ENCODE measurements around the gene SIRT4. TPM values are rescaled to one million over a fixed set of nuclear protein-coding genes. Genes with fewer than 3 reads are reported as not detected.

The SIRT4 gene
- total RNA-seq, 1 donor from 2014 or later, result 3.8 TPM

DNA sequence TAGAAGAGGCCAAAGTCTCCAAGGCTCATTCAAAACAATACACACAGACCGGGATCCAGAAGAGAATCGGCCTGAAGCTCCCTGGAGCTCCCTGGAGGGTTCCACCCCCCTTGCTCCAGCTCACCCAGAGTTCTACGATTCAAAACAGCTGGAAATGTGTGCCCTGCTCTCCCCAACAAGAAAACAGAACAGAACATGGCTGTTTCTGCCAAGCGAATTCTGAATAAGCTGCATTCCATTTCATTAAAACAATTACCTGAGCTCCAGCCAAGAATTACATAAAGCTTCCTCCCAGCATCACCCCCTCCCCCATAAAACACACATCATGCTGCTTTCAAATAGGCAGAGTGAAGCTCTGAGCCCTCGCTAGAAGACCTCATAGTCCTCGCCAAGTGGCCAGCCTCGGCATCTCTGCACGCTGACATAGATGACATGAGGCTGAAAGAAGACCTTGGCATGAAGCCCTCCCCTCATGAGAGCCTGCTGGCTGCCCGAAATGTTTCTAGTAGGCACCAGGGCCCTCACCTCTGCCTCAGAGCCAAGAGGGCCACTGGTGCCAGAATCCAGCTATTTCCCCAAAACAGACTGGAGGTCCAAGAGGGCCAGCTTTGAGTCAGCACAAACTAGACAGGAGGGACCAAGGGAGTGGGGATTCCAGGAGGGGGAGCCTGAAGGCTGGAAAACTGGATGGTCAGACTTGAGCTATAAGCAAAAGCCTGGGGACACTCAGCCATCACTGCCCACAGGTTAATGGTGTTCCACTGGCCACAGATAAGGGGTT is 44.9 kb upstream of the SIRT4 start:
- peaks cover 44% of the 10 kb centered on the region for H4K20me1 ChIP-seq (ENCODE audit: low read depth)

DNA sequence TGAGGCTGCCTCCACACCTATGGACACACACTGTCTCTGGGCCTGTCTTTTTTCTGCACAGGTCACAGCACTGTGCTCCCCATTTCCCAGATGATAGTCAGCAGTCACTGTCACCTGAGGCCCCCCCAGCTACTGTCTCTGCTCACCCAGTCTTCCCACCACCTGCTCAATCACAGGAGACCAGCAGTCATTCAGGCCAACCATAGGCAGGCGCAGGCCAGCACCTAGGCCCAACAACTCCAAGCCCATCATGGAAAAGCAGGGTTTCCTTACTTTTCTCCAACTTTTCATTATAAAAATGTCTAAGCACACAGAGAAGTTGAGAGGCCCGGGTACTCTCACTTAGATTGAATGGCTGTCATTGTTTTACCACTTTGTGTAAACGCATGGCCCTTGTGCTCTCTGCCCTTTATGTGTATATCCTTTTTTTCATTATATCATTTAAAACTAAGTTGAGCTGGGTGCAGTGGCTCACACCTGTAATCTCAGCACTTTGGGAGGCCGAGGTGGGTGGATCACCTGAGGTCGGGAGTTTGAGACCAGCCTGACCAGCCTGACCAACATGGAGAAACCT is 43.7 kb upstream of the SIRT4 start:
- Histone ChIP-seq H3K4me3 (no peak overlapping the region), H3K9ac (no peak overlapping the region), H3K79me2 (ENCODE audit: low read depth) (peaks cover 74% of the 10 kb centered on the region), H3K4me2 (no peak overlapping the region), H3K36me3 (no peaks in the 10 kb centered on the region), H3F3A (ENCODE audit: low read depth) (peaks cover 3% of the 10 kb centered on the region), H3K9me3 (ENCODE audit: low read depth) (no peaks in the 10 kb centered on the region), H3K27me3 (no peaks in the 10 kb centered on the region), H3K4me1 (peaks cover 3% of the 10 kb centered on the region), H4K20me1 (ENCODE audit: low read depth) (peaks cover 56% of the 10 kb centered on the region), H2AFZ (replicated peaks) (no peak overlapping the region), H3K27ac (no peak overlapping the region)
- Mint-ChIP-seq H3K4me1 (peaks cover 20% of the 10 kb centered on the region), H3K36me3 (peaks cover 9% of the 10 kb centered on the region), H3K9me3 (no peaks in the 10 kb centered on the region), H3K27ac (peak overlapping the region; percentile 51), H3K27me3 (ENCODE audit: insufficient read depth, low read depth) (peaks cover 3% of the 10 kb centered on the region), H3K4me3 (no peak overlapping the region)
- DNase-seq (ENCODE audit: low spot score), result no peak
- TF ChIP-seq EZH2 (IDR thresholded peaks at IDR 0.05), result no peak
- TF ChIP-seq, protein P1, sequence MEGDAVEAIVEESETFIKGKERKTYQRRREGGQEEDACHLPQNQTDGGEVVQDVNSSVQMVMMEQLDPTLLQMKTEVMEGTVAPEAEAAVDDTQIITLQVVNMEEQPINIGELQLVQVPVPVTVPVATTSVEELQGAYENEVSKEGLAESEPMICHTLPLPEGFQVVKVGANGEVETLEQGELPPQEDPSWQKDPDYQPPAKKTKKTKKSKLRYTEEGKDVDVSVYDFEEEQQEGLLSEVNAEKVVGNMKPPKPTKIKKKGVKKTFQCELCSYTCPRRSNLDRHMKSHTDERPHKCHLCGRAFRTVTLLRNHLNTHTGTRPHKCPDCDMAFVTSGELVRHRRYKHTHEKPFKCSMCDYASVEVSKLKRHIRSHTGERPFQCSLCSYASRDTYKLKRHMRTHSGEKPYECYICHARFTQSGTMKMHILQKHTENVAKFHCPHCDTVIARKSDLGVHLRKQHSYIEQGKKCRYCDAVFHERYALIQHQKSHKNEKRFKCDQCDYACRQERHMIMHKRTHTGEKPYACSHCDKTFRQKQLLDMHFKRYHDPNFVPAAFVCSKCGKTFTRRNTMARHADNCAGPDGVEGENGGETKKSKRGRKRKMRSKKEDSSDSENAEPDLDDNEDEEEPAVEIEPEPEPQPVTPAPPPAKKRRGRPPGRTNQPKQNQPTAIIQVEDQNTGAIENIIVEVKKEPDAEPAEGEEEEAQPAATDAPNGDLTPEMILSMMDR (IDR thresholded peaks at IDR 0.05), result no peak
- TF ChIP-seq EZH2phosphoT487 (IDR thresholded peaks at IDR 0.05), result no peak

More for the DNA sequence above, 44.9 kb upstream of the SIRT4 start:
- Histone ChIP-seq H2AFZ (replicated peaks) (no peak overlapping the region), H3F3A (ENCODE audit: low read depth) (peaks cover 3% of the 10 kb centered on the region), H3K9ac (no peak overlapping the region), H3K4me2 (no peak overlapping the region), H3K9me3 (ENCODE audit: low read depth) (no peaks in the 10 kb centered on the region), H3K27ac (no peak overlapping the region), H3K79me2 (ENCODE audit: low read depth) (peaks cover 73% of the 10 kb centered on the region), H3K4me1 (no peaks in the 10 kb centered on the region), H3K36me3 (no peaks in the 10 kb centered on the region), H3K4me3 (no peak overlapping the region), H3K27me3 (no peaks in the 10 kb centered on the region)
- DNase-seq (ENCODE audit: low spot score), result no peak
- Mint-ChIP-seq H3K4me3 (no peak overlapping the region), H3K9me3 (no peaks in the 10 kb centered on the region), H3K27me3 (ENCODE audit: insufficient read depth, low read depth) (peaks cover 3% of the 10 kb centered on the region), H3K4me1 (peaks cover 10% of the 10 kb centered on the region), H3K36me3 (peaks cover 8% of the 10 kb centered on the region), H3K27ac (peak overlapping the region; percentile 54)
- no peak for TF ChIP-seq EZH2phosphoT487 (IDR thresholded peaks at IDR 0.05)
- TF ChIP-seq, protein P1 (IDR thresholded peaks at IDR 0.05), result no peak
- TF ChIP-seq EZH2 (IDR thresholded peaks at IDR 0.05), result no peak

DNA sequence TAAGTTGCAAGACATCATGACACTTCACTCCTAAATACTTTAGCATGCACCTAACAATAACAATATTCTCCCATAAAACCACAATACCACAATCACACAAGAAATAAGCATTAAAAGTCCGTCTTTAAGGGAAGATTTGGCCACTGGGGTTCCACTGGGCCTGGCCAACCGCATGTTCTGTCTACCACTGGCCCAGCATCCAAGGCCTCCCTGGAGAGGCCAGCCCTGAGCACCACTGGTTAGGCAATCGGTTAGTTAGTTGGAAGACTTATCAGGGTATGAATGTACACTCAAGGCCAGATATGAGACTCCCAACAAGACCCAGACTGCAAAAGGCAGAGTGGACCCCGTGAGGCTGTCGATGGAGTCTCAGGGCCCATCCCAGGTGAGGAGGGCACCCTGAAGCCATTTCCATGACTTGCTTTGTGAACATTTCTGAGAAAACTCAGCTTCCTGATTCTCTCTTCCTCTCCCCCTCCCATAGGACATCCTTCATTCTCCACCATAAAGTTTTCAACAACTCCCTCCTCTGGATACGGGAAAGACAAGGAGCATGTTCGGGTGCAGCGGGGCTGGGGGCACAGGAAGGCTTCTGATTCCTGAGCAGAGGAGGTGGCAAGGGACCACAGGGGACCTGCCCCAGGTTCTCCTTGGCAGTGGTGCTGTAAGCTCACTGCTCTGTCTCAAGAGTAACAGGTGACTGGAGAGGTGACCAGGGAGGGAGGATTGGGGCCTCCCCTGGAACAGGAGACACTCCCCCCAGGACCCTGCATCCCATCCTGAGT is 42.5 kb upstream of the SIRT4 start:
- H3K27me3 ChIP-seq, result no peaks in the 10 kb centered on the region
- H3K27ac Mint-ChIP-seq, result no peak overlapping the region
- H3K36me3 ChIP-seq, result no peaks in the 10 kb centered on the region
- no peak overlapping the region for H3K4me3 Mint-ChIP-seq
- H3K36me3 Mint-ChIP-seq, result peaks cover 8% of the 10 kb centered on the region
- H3K9me3 ChIP-seq (ENCODE audit: low read depth), result no peaks in the 10 kb centered on the region
- peaks cover 32% of the 10 kb centered on the region for H3K4me1 Mint-ChIP-seq
- no peak for DNase-seq (ENCODE audit: low spot score)
- H3K4me3 ChIP-seq, result no peak overlapping the region
- peaks cover 15% of the 10 kb centered on the region for H3K4me1 ChIP-seq
- H3K9me3 Mint-ChIP-seq, result no peaks in the 10 kb centered on the region
- no peak overlapping the region for H2AFZ ChIP-seq (replicated peaks)
- H3K27me3 Mint-ChIP-seq (ENCODE audit: insufficient read depth, low read depth), result peaks cover 2% of the 10 kb centered on the region
- peaks cover 68% of the 10 kb centered on the region for H4K20me1 ChIP-seq (ENCODE audit: low read depth)
- peaks cover 81% of the 10 kb centered on the region for H3K79me2 ChIP-seq (ENCODE audit: low read depth)
- TF ChIP-seq, protein P1 (IDR thresholded peaks at IDR 0.05), result no peak
- TF ChIP-seq EZH2phosphoT487 (IDR thresholded peaks at IDR 0.05) (no peak), EZH2 (IDR thresholded peaks at IDR 0.05) (no peak)
- no peak overlapping the region for H3K27ac ChIP-seq
- no peak overlapping the region for H3K4me2 ChIP-seq
- peaks cover 6% of the 10 kb centered on the region for H3F3A ChIP-seq (ENCODE audit: low read depth)
- H3K9ac ChIP-seq, result no peak overlapping the region
